GM18951 (cell line): ENCODE results near the gene ATP9A.

Experiments
- POLR2A ChIP-seq: IDR thresholded peaks from 4 replicates; pipeline ENCODE4 v1.6.1; 2011; ENCODE audit warnings: mild to moderate bottlenecking; ENCODE audit not compliant: insufficient read length, insufficient read depth; ENCODE audit errors: extremely low read depth
- in situ Hi-C: fragments of 300-500 bp; cut with MboI; formaldehyde crosslinking; loops from one replicate; pipeline ENCODE4 v1.12.0; 2022; ENCODE audit warnings: low sequenced_read_pairs, mixed read lengths, inconsistent platforms; ENCODE audit not compliant: unreplicated experiment

Gene ATP9A

GRCh38 chr20:51596668-51597388 lies 171.4 kb downstream of the ATP9A start:
- in situ Hi-C loops = loop anchor here (10.0 kb wide), 1 partner anchor 222 kb away; no protein-coding TSS in a partner anchor
- TF ChIP-seq POLR2A = no peak

GRCh38 chr20:51595744-51596143 lies 172.4 kb downstream of the ATP9A start:
- in situ Hi-C loops = loop anchor here (10.0 kb wide), 1 partner anchor 221 kb away; no protein-coding TSS in a partner anchor
- TF ChIP-seq POLR2A = no peak

GRCh38 chr20:51595058-51595532 lies 173.1 kb downstream of the ATP9A start:
- in situ Hi-C loops = loop anchor here (10.0 kb wide), 1 partner anchor 220 kb away; no protein-coding TSS in a partner anchor
- no peak for TF ChIP-seq POLR2A

GRCh38 chr20:51594236-51595057 lies 173.7 kb downstream of the ATP9A start:
- in situ Hi-C loops = loop anchor here (10.0 kb wide), 1 partner anchor 220 kb away; no protein-coding TSS in a partner anchor
- TF ChIP-seq POLR2A = no peak

GRCh38 chr20:51593584-51593983 lies 174.6 kb downstream of the ATP9A start:
- in situ Hi-C loops = loop anchor here (10.0 kb wide), 1 partner anchor 219 kb away; no protein-coding TSS in a partner anchor
- no peak for TF ChIP-seq POLR2A

- in situ Hi-C loops = loop anchor here (10.0 kb wide), 1 partner anchor 218 kb away; no protein-coding TSS in a partner anchor
- no peak for TF ChIP-seq POLR2A
These were observed 175.6 kb downstream of the ATP9A start for GRCh38 chr20:51592564-51592963.

- no peak for TF ChIP-seq POLR2A
- in situ Hi-C loops = loop anchor here (10.0 kb wide), 1 partner anchor 217 kb away; no protein-coding TSS in a partner anchor
These were observed 176.3 kb downstream of the ATP9A start for GRCh38 chr20:51591871-51592270.

- in situ Hi-C loops = no loop called here
- no peak for TF ChIP-seq POLR2A
These were observed 179.4 kb downstream of the ATP9A start for GRCh38 chr20:51588762-51589161.

GRCh38 chr20:51587145-51587544 lies 181.0 kb downstream of the ATP9A start:
- no peak for TF ChIP-seq POLR2A
- in situ Hi-C loops = no loop called here

GRCh38 chr20:51586005-51586440 lies 182.2 kb downstream of the ATP9A start:
- in situ Hi-C loops = no loop called here
- TF ChIP-seq POLR2A = no peak

- no peak for TF ChIP-seq POLR2A
- in situ Hi-C loops = no loop called here
These were observed 183.0 kb downstream of the ATP9A start for GRCh38 chr20:51585148-51585547.

- in situ Hi-C loops = no loop called here
- no peak for TF ChIP-seq POLR2A
These were observed 183.5 kb downstream of the ATP9A start for GRCh38 chr20:51584737-51585136.

GRCh38 chr20:51584116-51584515 lies 184.1 kb downstream of the ATP9A start:
- in situ Hi-C loops = no loop called here
- TF ChIP-seq POLR2A = no peak
